Measurements from ENCODE around the gene AKR7A3.
"Not testable (repeated sequence)": the region's sequence is repeated elsewhere in the genome, so short reads cannot be mapped to it uniquely, and the experiment has no call there.

GRCh38 chr1:19269427-19270342 lies 18.9 kb downstream of the AKR7A3 start:
- TF ChIP-seq CTCF (IDR thresholded peaks at IDR 0.05); POLR2A (IDR thresholded peaks at IDR 0.05); EP300 (IDR thresholded peaks at IDR 0.05; ENCODE audit: low read depth); POLR2AphosphoS5 (IDR thresholded peaks at IDR 0.05): not testable (repeated sequence)
